HL-60 (cell line): ENCODE measurements around the gene TLCD3A.

Source experiments
- CTCF ChIP-seq: IDR thresholded peaks from one replicate; pipeline ENCODE4 v1.5.1; 2011; ENCODE audit warnings: low read length, control low read depth, inconsistent platforms; ENCODE audit not compliant: insufficient read depth
- GABPA ChIP-seq: IDR thresholded peaks from 2 replicates; pipeline ENCODE4 v1.6.1; 2012; ENCODE audit warnings: low read depth
- POLR2AphosphoS5 ChIP-seq: IDR thresholded peaks from 2 replicates; pipeline ENCODE4 v1.6.1; 2012; ENCODE audit warnings: low read depth

- TF ChIP-seq CTCF (no peak), POLR2AphosphoS5 (no peak), GABPA (no peak)
These were observed 31.8 kb upstream of the TLCD3A start for GRCh38 chr17:700504-701094.
